ENCODE measurements around the gene WDR33.

Gene WDR33

GRCh38 chr2:127792805-127793204 lies 18.2 kb downstream of the WDR33 start:
- Histone ChIP-seq H3K79me1 (replicated peaks; ENCODE audit: low read length, poor library complexity, severe bottlenecking) (no peaks in the 10 kb centered on the region), H2AFZ (ENCODE audit: low read depth, low read length) (no peak overlapping the region), H3K9ac (ENCODE audit: low read length) (no peak overlapping the region), H3K27me3 (ENCODE audit: control insufficient read depth in 1 of 2, insufficient read depth in 1 of 2, low read length in 2 of 2) (no peaks in the 10 kb centered on the region), H3K9me3 (ENCODE audit: control insufficient read depth, low read length) (no peaks in the 10 kb centered on the region), H3K4ac (ENCODE audit: low read depth in 1 of 2, low read length in 2 of 2) (no peak overlapping the region), H3K4me2 (ENCODE audit: low read length, poor library complexity, severe bottlenecking) (no peak overlapping the region), H3K27ac (ENCODE audit: low read length, poor library complexity, severe bottlenecking) (no peak overlapping the region), H3K23ac (ENCODE audit: low read length in 2 of 2) (no peak overlapping the region), H4K8ac (ENCODE audit: low read length) (no peak overlapping the region), H2BK15ac (ENCODE audit: low read depth, poor library complexity, severe bottlenecking) (no peak overlapping the region), H3K14ac (ENCODE audit: low read length in 2 of 2) (no peak overlapping the region), H4K91ac (ENCODE audit: low read length) (no peak overlapping the region), H3K4me1 (ENCODE audit: control insufficient read depth, insufficient read depth, low read depth, low read length) (no peaks in the 10 kb centered on the region), H2BK120ac (ENCODE audit: low read depth, low read length) (no peak overlapping the region), H2AK5ac (ENCODE audit: low read length, severe bottlenecking) (no peak overlapping the region), H2BK5ac (ENCODE audit: low read depth, low read length, poor library complexity, severe bottlenecking) (no peak overlapping the region), H3K4me3 (ENCODE audit: insufficient read depth in 1 of 2, low read depth in 1 of 2, low read length in 2 of 2) (no peak overlapping the region), H3K36me3 (ENCODE audit: control insufficient read depth in 1 of 2, insufficient read depth in 2 of 2, low read depth in 1 of 2, low read length in 2 of 2) (no peaks in the 10 kb centered on the region), H2BK12ac (ENCODE audit: low read length in 2 of 2) (no peak overlapping the region), H3K18ac (ENCODE audit: low read depth in 1 of 2, low read length in 2 of 2) (no peak overlapping the region)
- DNase-seq, result no peak
- WGBS, result 92% methylated on average over 2 of the region's 4 CpGs

- DNase-seq, result no peak
- WGBS, result 93% methylated on average over 5 of the region's 8 CpGs
- Histone ChIP-seq H2AK5ac (ENCODE audit: low read length, severe bottlenecking) (no peak overlapping the region), H2BK5ac (ENCODE audit: low read depth, low read length, poor library complexity, severe bottlenecking) (no peak overlapping the region), H2AFZ (ENCODE audit: low read depth, low read length) (no peak overlapping the region), H3K18ac (ENCODE audit: low read depth in 1 of 2, low read length in 2 of 2) (no peak overlapping the region), H2BK15ac (ENCODE audit: low read depth, poor library complexity, severe bottlenecking) (no peak overlapping the region), H3K36me3 (ENCODE audit: control insufficient read depth in 1 of 2, insufficient read depth in 2 of 2, low read depth in 1 of 2, low read length in 2 of 2) (peaks cover 2 to 4% of the 10 kb centered on the region in 2 experiments), H2BK120ac (ENCODE audit: low read depth, low read length) (no peak overlapping the region), H3K4me1 (ENCODE audit: control insufficient read depth, insufficient read depth, low read depth, low read length) (no peaks in the 10 kb centered on the region), H2BK12ac (ENCODE audit: low read length in 2 of 2) (no peak overlapping the region), H3K4me2 (ENCODE audit: low read length, poor library complexity, severe bottlenecking) (no peak overlapping the region), H4K8ac (ENCODE audit: low read length) (no peak overlapping the region), H3K4ac (ENCODE audit: low read depth in 1 of 2, low read length in 2 of 2) (no peak overlapping the region), H3K27me3 (ENCODE audit: control insufficient read depth in 1 of 2, insufficient read depth in 1 of 2, low read length in 2 of 2) (no peaks in the 10 kb centered on the region), H3K9ac (ENCODE audit: low read length) (no peak overlapping the region), H3K14ac (ENCODE audit: low read length in 2 of 2) (no peak overlapping the region), H3K9me3 (ENCODE audit: control insufficient read depth, low read length) (no peaks in the 10 kb centered on the region), H3K27ac (ENCODE audit: low read length, poor library complexity, severe bottlenecking) (no peak overlapping the region), H3K79me1 (replicated peaks; ENCODE audit: low read length, poor library complexity, severe bottlenecking) (peaks cover 5% of the 10 kb centered on the region), H4K91ac (ENCODE audit: low read length) (no peak overlapping the region), H3K4me3 (ENCODE audit: insufficient read depth in 1 of 2, low read depth in 1 of 2, low read length in 2 of 2) (no peak overlapping the region), H3K23ac (ENCODE audit: low read length in 2 of 2) (no peak overlapping the region)
Observed at GRCh38 chr2:127790694-127791529, 20.1 kb downstream of the WDR33 start.

- H2BK12ac ChIP-seq (ENCODE audit: low read length in 2 of 2), result no peak overlapping the region
Observed at GRCh38 chr2:127786048-127786809, 24.7 kb downstream of the WDR33 start.

GRCh38 chr2:127784965-127785518 lies 25.9 kb downstream of the WDR33 start:
- H2AFZ ChIP-seq (ENCODE audit: low read depth, low read length), result no peak overlapping the region
- H3K23ac ChIP-seq (ENCODE audit: low read length in 2 of 2), result no peak overlapping the region
- H2BK120ac ChIP-seq (ENCODE audit: low read depth, low read length), result no peak overlapping the region
- no peaks in the 10 kb centered on the region for H3K4me1 ChIP-seq (ENCODE audit: control insufficient read depth, insufficient read depth, low read depth, low read length)
- H2AK5ac ChIP-seq (ENCODE audit: low read length, severe bottlenecking), result no peak overlapping the region
- H3K27ac ChIP-seq (ENCODE audit: low read length, poor library complexity, severe bottlenecking), result no peak overlapping the region
- no peak overlapping the region for H3K4me2 ChIP-seq (ENCODE audit: low read length, poor library complexity, severe bottlenecking)
- no peak overlapping the region for H2BK15ac ChIP-seq (ENCODE audit: low read depth, poor library complexity, severe bottlenecking)
- no peak overlapping the region for H3K4me3 ChIP-seq (ENCODE audit: insufficient read depth in 1 of 2, low read depth in 1 of 2, low read length in 2 of 2)
- H2BK5ac ChIP-seq (ENCODE audit: low read depth, low read length, poor library complexity, severe bottlenecking), result no peak overlapping the region
- peaks cover 12% of the 10 kb centered on the region for H3K79me1 ChIP-seq (replicated peaks; ENCODE audit: low read length, poor library complexity, severe bottlenecking)
- no peak overlapping the region for H2BK12ac ChIP-seq (ENCODE audit: low read length in 2 of 2)
- no peaks in the 10 kb centered on the region for H3K27me3 ChIP-seq (ENCODE audit: control insufficient read depth in 1 of 2, insufficient read depth in 1 of 2, low read length in 2 of 2)
- no peak overlapping the region for H3K18ac ChIP-seq (ENCODE audit: low read depth in 1 of 2, low read length in 2 of 2)
- no peak overlapping the region for H3K4ac ChIP-seq (ENCODE audit: low read depth in 1 of 2, low read length in 2 of 2)
- WGBS, result 100% methylated on average over 1 of the region's 2 CpGs
- DNase-seq, result no peak
- no peak overlapping the region for H4K91ac ChIP-seq (ENCODE audit: low read length)
- no peak overlapping the region for H4K8ac ChIP-seq (ENCODE audit: low read length)
- no peaks in the 10 kb centered on the region for H3K9me3 ChIP-seq (ENCODE audit: control insufficient read depth, low read length)
- H3K36me3 ChIP-seq (ENCODE audit: control insufficient read depth in 1 of 2, insufficient read depth in 2 of 2, low read depth in 1 of 2, low read length in 2 of 2), result peaks cover 10 to 11% of the 10 kb centered on the region in 2 experiments
- H3K14ac ChIP-seq (ENCODE audit: low read length in 2 of 2), result no peak overlapping the region
- H3K9ac ChIP-seq (ENCODE audit: low read length), result no peak overlapping the region

More at GRCh38 chr2:127786048-127786809, 24.7 kb downstream of the WDR33 start:
- Histone ChIP-seq H3K18ac (ENCODE audit: low read depth in 1 of 2, low read length in 2 of 2) (no peak overlapping the region), H3K27ac (ENCODE audit: low read length, poor library complexity, severe bottlenecking) (no peak overlapping the region), H3K14ac (ENCODE audit: low read length in 2 of 2) (no peak overlapping the region), H4K91ac (ENCODE audit: low read length) (no peak overlapping the region), H3K4ac (ENCODE audit: low read depth in 1 of 2, low read length in 2 of 2) (no peak overlapping the region), H2AK5ac (ENCODE audit: low read length, severe bottlenecking) (no peak overlapping the region), H3K23ac (ENCODE audit: low read length in 2 of 2) (no peak overlapping the region), H2BK120ac (ENCODE audit: low read depth, low read length) (no peak overlapping the region), H2BK5ac (ENCODE audit: low read depth, low read length, poor library complexity, severe bottlenecking) (no peak overlapping the region), H3K9me3 (ENCODE audit: control insufficient read depth, low read length) (no peaks in the 10 kb centered on the region), H3K36me3 (ENCODE audit: control insufficient read depth in 1 of 2, insufficient read depth in 2 of 2, low read depth in 1 of 2, low read length in 2 of 2) (peaks cover 6 to 8% of the 10 kb centered on the region in 2 experiments), H3K4me3 (ENCODE audit: insufficient read depth in 1 of 2, low read depth in 1 of 2, low read length in 2 of 2) (no peak overlapping the region), H3K4me2 (ENCODE audit: low read length, poor library complexity, severe bottlenecking) (no peak overlapping the region), H3K9ac (ENCODE audit: low read length) (no peak overlapping the region), H3K79me1 (replicated peaks; ENCODE audit: low read length, poor library complexity, severe bottlenecking) (peaks cover 12% of the 10 kb centered on the region), H3K27me3 (ENCODE audit: control insufficient read depth in 1 of 2, insufficient read depth in 1 of 2, low read length in 2 of 2) (no peaks in the 10 kb centered on the region), H3K4me1 (ENCODE audit: control insufficient read depth, insufficient read depth, low read depth, low read length) (no peaks in the 10 kb centered on the region), H2BK15ac (ENCODE audit: low read depth, poor library complexity, severe bottlenecking) (no peak overlapping the region), H4K8ac (ENCODE audit: low read length) (no peak overlapping the region), H2AFZ (ENCODE audit: low read depth, low read length) (no peak overlapping the region)
- DNase-seq, result no peak
- WGBS, result over 99% methylated on average over 5 of the region's 6 CpGs

Data from mesenchymal stem cell (in vitro differentiated cells and primary cell).